ENCODE measurements around the gene NRCAM. TPM values are rescaled to one million over a fixed set of nuclear protein-coding genes. Genes with fewer than 3 reads are reported as not detected.

NRCAM gene
- total and polyA plus RNA-seq, 2 of the 13 experiments (the other 11 are each of a cell fraction or from before 2014, with no cell fraction given) = 0.31 to 0.33 TPM

DNA sequence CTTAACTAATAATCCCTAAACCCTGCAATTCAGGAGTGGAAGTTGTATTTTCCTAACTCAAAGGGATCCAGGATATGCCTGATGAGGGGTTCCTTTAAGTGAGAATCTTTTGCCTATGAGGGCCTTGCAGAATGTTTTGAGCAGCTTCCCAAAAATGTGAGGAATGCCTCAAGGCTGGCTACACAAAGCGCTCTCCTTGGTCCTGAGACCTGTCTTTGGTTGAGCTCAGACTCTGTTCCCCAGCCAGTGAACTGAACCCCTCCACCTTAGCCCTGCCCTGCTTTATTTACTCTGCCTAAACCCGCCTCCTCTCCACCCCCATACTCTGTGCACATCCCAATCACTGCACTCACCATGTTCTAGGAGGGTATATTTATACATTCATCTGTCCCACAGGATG is 108.6 kb downstream of the NRCAM start (continued):
- TF ChIP-seq THAP9 (CRISPR knock-in tag; IDR thresholded peaks at IDR 0.05; ENCODE audit: borderline replicate concordance) (no peak), ZSCAN21 (CRISPR knock-in tag; IDR thresholded peaks at IDR 0.05; ENCODE audit: borderline replicate concordance) (no peak), SALL1 (CRISPR knock-in tag; IDR thresholded peaks at IDR 0.05) (0 out of 2 replicates have a peak, but pooled peaks have one; percentile 23), PCBP2 (optimal IDR thresholded peaks at IDR 0.05; ENCODE audit: low read depth, low read length, poor library complexity, severe bottlenecking) (no peak), TSC22D2 (CRISPR knock-in tag; IDR thresholded peaks at IDR 0.05; ENCODE audit: borderline replicate concordance) (no peak), ZSCAN29 (CRISPR knock-in tag; conservative IDR thresholded peaks at IDR 0.05) (no peak), SKI (IDR thresholded peaks at IDR 0.05; ENCODE audit: partially characterized antibody) (no peak), ZBTB14 (CRISPR knock-in tag; IDR thresholded peaks at IDR 0.05) (no peak), ZNF205 (CRISPR knock-in tag; IDR thresholded peaks at IDR 0.05) (no peak), ARID2 (CRISPR knock-in tag; IDR thresholded peaks at IDR 0.05; ENCODE audit: borderline replicate concordance) (no peak), HNF1A (IDR thresholded peaks at IDR 0.05; ENCODE audit: low read depth) (no peak), HNF1A (CRISPR knock-in tag; IDR thresholded peaks at IDR 0.05; ENCODE audit: borderline replicate concordance) (no peak), ZIK1 (CRISPR knock-in tag; IDR thresholded peaks at IDR 0.05; ENCODE audit: borderline replicate concordance, low read depth) (no peak)
- TF ChIP-seq, protein P1, sequence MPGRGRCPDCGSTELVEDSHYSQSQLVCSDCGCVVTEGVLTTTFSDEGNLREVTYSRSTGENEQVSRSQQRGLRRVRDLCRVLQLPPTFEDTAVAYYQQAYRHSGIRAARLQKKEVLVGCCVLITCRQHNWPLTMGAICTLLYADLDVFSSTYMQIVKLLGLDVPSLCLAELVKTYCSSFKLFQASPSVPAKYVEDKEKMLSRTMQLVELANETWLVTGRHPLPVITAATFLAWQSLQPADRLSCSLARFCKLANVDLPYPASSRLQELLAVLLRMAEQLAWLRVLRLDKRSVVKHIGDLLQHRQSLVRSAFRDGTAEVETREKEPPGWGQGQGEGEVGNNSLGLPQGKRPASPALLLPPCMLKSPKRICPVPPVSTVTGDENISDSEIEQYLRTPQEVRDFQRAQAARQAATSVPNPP (CRISPR knock-in tag; IDR thresholded peaks at IDR 0.05) = no peak
- TF ChIP-seq, protein P2, sequence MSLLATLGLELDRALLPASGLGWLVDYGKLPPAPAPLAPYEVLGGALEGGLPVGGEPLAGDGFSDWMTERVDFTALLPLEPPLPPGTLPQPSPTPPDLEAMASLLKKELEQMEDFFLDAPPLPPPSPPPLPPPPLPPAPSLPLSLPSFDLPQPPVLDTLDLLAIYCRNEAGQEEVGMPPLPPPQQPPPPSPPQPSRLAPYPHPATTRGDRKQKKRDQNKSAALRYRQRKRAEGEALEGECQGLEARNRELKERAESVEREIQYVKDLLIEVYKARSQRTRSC (CRISPR knock-in tag; IDR thresholded peaks at IDR 0.05; ENCODE audit: low read depth) = no peak
- TF ChIP-seq, protein P3, sequence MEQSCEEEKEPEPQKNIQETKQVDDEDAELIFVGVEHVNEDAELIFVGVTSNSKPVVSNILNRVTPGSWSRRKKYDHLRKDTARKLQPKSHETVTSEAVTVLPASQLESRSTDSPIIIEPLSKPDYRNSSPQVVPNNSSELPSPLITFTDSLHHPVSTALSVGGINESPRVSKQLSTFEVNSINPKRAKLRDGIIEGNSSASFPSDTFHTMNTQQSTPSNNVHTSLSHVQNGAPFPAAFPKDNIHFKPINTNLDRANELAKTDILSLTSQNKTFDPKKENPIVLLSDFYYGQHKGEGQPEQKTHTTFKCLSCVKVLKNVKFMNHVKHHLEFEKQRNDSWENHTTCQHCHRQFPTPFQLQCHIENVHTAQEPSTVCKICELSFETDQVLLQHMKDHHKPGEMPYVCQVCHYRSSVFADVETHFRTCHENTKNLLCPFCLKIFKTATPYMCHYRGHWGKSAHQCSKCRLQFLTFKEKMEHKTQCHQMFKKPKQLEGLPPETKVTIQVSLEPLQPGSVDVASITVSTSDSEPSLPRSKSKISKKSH (CRISPR knock-in tag; IDR thresholded peaks at IDR 0.05; ENCODE audit: borderline replicate concordance) = no peak

Data from HepG2 (cell line).